Stimulated activated CD8-positive, alpha-beta memory T cell treated with anti-CD3 and anti-CD28 coated beads, Interleukin-2, amount 100 ng/mL, for 48 hours (primary cell): ENCODE measurements around the gene DENND4B.
"Not testable (repeated sequence)": the region's sequence is repeated elsewhere in the genome, so short reads cannot be mapped to it uniquely, and the experiment has no call there.

ENCODE experiments used
- DNase-seq, 2 donors: peaks; one replicate each; pipeline ENCODE4 v3.0.0-alpha.2; 2020; ENCODE audit warnings: low read depth in 2 of 2

Gene DENND4B

GRCh38 chr1:153946622-153947241, at the start of gene DENND4B:
DENND4B (minus strand) TSS chr1:153946718; CDS start chr1:153944374, 2,344 bp downstream.
- peak; percentile 61 to 72 for DNase-seq

GRCh38 chr1:153995640-153996039, 49.1 kb upstream of the DENND4B start:
- DNase-seq: no peak

- DNase-seq: no peak
Measured at GRCh38 chr1:153995202-153995601, 48.7 kb upstream of the DENND4B start.

GRCh38 chr1:153991806-153992205, 45.3 kb upstream of the DENND4B start:
- no peak for DNase-seq

GRCh38 chr1:153991151-153991630, 44.7 kb upstream of the DENND4B start:
- no peak for DNase-seq

- DNase-seq: peak; percentile 64 to 67
Measured at GRCh38 chr1:153990468-153991150, 44.1 kb upstream of the DENND4B start, which contains the start of gene RPS27. RPS27 (plus strand) TSS chr1:153990762; CDS start chr1:153990797, 35 bp downstream.

GRCh38 chr1:153987621-153988020, 41.1 kb upstream of the DENND4B start:
- no peak for DNase-seq

- no peak for DNase-seq
Measured at GRCh38 chr1:153985941-153986761, 39.6 kb upstream of the DENND4B start, which contains the start of gene RAB13. RAB13 (minus strand) TSS chr1:153986339; CDS start chr1:153986236, 103 bp downstream.

- DNase-seq: peak; percentile 38 to 43
Measured at GRCh38 chr1:153985341-153985912, 38.9 kb upstream of the DENND4B start.

GRCh38 chr1:153984123-153984894, 37.8 kb upstream of the DENND4B start:
- DNase-seq: no peak

GRCh38 chr1:153981735-153982134, 35.2 kb upstream of the DENND4B start:
- DNase-seq: not testable (repeated sequence)

- not testable (repeated sequence) for DNase-seq
Measured at GRCh38 chr1:153979091-153979490, 32.6 kb upstream of the DENND4B start.

- no peak for DNase-seq
Measured at GRCh38 chr1:153978274-153978909, 31.9 kb upstream of the DENND4B start.

- peak; percentile 74 to 78 for DNase-seq
Measured at GRCh38 chr1:153977250-153978240, 31.0 kb upstream of the DENND4B start, which contains the start of gene JTB. JTB (minus strand) TSS chr1:153977674; CDS start chr1:153977252, 422 bp downstream.

GRCh38 chr1:153976819-153977249, 30.3 kb upstream of the DENND4B start:
- no peak for DNase-seq

- no peak for DNase-seq
Measured at GRCh38 chr1:153973525-153973924, 27.0 kb upstream of the DENND4B start.

GRCh38 chr1:153973071-153973470, 26.6 kb upstream of the DENND4B start:
- DNase-seq: no peak

GRCh38 chr1:153970346-153970745, 23.8 kb upstream of the DENND4B start:
- DNase-seq: no peak

- DNase-seq: no peak
Measured at GRCh38 chr1:153968972-153969371, 22.5 kb upstream of the DENND4B start.
